ENCODE measurements around the gene VPS26B. TPM values are rescaled to one million over a fixed set of nuclear protein-coding genes. Genes with fewer than 3 reads are reported as not detected.
A peak's percentile ranks its signal among the peaks of the same experiment; 100 is the strongest.
"Not testable (repeated sequence)": the region's sequence is repeated elsewhere in the genome, so short reads cannot be mapped to it uniquely, and the experiment has no call there.

VPS26B gene
- total RNA-seq = 10 to 100 TPM; 49.9 to 51.1 TPM
- total RNA-seq = 62.0 to 77.1 reads per million in 2 donors

- H3K27me3 Mint-ChIP-seq = no peaks in the 10 kb centered on the region
- peaks cover 50% of the 10 kb centered on the region for H3K4me1 Mint-ChIP-seq
- H3K4me3 Mint-ChIP-seq = peak within 1 kb of the TSS; percentile 98
- DNase-seq = peak; percentile 90 to 95 (median 92)
- peak; percentile 86 for ATAC-seq
- no peaks in the 10 kb centered on the region for H3K9me3 ChIP-seq (ENCODE audit: control insufficient read depth, low read length, poor library complexity, severe bottlenecking)
- H3K36me3 Mint-ChIP-seq (ENCODE audit: low read depth) = peaks cover 2% of the 10 kb centered on the region
- H3K27ac Mint-ChIP-seq = peak within 1 kb of the TSS; percentile 98
Measured at GRCh38 chr11:134223836-134224709, at the start of gene VPS26B, which contains the start of gene NCAPD3. Gene VPS26B, plus strand, starts transcription at chr11:134224671. Its CDS starts 452 bp downstream, at chr11:134225123. Gene NCAPD3, minus strand, starts transcription at chr11:134223967. Its CDS starts 41 bp downstream, at chr11:134223926.

DNA sequence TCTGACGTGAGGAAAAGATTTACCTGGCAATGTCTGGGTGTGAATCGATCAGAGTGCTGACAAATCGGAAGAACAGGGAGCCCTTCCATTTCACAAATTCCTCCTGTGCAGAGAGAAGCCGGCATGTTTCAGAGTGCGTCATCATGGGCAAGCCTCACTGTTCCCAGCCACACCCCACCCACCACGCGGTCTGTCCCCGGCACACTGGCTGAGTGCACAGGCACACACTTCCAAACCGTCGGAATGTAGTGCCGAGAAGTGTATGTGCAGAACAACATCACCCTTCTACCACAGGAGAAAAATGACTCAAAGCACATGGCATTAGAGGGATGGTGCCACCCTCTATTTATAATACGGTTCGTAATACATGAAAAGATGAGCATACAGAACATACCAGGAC, 48.2 kb upstream of the VPS26B start:
- H3K9me3 ChIP-seq (ENCODE audit: control insufficient read depth, low read length, poor library complexity, severe bottlenecking) = no peaks in the 10 kb centered on the region
- Mint-ChIP-seq H3K27ac (no peak overlapping the region), H3K27me3 (no peaks in the 10 kb centered on the region), H3K36me3 (ENCODE audit: low read depth) (peaks cover 12% of the 10 kb centered on the region), H3K4me1 (no peaks in the 10 kb centered on the region), H3K4me3 (no peak overlapping the region)
- ATAC-seq = no peak
- no peak for DNase-seq

DNA sequence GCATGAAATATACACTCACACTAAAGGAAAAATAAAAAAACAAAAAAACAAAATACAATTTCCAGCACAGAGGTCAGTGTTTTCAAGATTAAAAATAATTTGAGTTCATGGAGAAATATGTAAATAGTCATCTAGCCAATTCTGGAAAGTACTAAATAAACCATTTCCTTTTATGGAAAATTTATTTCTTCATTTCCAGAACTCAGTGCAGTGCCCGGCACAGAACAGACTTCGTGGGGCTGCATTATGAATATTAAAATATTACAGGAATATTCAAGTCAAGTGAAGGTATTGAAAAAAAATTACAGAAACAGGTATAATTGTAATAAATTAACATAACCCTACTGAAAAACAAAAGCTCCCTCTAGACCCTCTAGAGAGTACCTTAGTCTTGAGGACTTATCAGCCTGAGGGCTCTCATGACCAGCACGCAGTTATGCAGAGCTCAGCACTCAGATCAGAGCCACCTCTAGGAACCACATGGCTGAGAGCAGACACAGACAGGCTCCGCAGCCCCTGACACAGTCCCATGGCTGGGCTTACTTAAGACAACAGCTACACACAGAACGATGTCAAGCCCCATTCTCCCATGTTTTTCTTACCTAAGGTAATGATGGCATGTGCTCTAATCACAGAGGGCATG, 46.3 kb upstream of the VPS26B start:
- no peaks in the 10 kb centered on the region for H3K27me3 Mint-ChIP-seq
- H3K27ac Mint-ChIP-seq = peak overlapping the region; percentile 14
- no peak for ATAC-seq
- no peak overlapping the region for H3K4me3 Mint-ChIP-seq
- H3K36me3 Mint-ChIP-seq (ENCODE audit: low read depth) = peaks cover 10% of the 10 kb centered on the region
- H3K4me1 Mint-ChIP-seq = no peaks in the 10 kb centered on the region
- no peaks in the 10 kb centered on the region for H3K9me3 ChIP-seq (ENCODE audit: control insufficient read depth, low read length, poor library complexity, severe bottlenecking)
- no peak for DNase-seq

DNA sequence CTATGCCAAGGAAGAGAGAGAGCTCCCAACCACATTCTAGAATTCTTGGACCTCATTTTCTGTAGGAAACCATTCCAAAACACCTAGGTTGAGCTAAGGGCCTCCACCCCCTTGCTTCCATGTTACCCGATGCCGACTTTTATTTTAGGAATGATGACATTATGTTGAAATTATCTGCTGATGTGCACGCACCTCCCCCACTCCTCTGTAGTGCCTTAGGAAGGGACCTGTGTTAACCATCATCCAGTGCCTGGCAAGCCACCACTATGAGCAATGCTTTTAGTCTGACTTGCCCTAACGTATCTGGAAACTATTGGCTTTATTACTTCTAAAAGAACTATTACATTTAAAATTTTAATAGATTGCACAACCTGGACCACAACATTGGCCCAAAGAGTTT, 42.8 kb upstream of the VPS26B start:
- H3K9me3 ChIP-seq (ENCODE audit: control insufficient read depth, low read length, poor library complexity, severe bottlenecking) = no peaks in the 10 kb centered on the region
- DNase-seq (no peak), ATAC-seq (no peak)
- H3K27me3 Mint-ChIP-seq = no peaks in the 10 kb centered on the region
- no peak overlapping the region for H3K4me3 Mint-ChIP-seq
- H3K27ac Mint-ChIP-seq = no peak overlapping the region
- no peaks in the 10 kb centered on the region for H3K4me1 Mint-ChIP-seq
- H3K36me3 Mint-ChIP-seq (ENCODE audit: low read depth) = peaks cover 11% of the 10 kb centered on the region

GRCh38 chr11:134188092-134188491, 36.4 kb upstream of the VPS26B start:
- not testable (repeated sequence) for H3K27ac Mint-ChIP-seq; H3K27me3 Mint-ChIP-seq; H3K4me3 Mint-ChIP-seq; H3K9me3 ChIP-seq (ENCODE audit: control insufficient read depth, low read length, poor library complexity, severe bottlenecking); DNase-seq; H3K4me1 Mint-ChIP-seq; ATAC-seq
- H3K36me3 Mint-ChIP-seq (ENCODE audit: low read depth) = peaks cover 18% of the 10 kb centered on the region

GRCh38 chr11:134196756-134197155, 27.7 kb upstream of the VPS26B start:
- H3K4me3 Mint-ChIP-seq = peak overlapping the region; percentile 25
- peaks cover 15% of the 10 kb centered on the region for H3K4me1 Mint-ChIP-seq
- H3K27ac Mint-ChIP-seq = peak overlapping the region; percentile 78
- DNase-seq (no peak), ATAC-seq (peak; percentile 54)
- peaks cover 14% of the 10 kb centered on the region for H3K36me3 Mint-ChIP-seq (ENCODE audit: low read depth)
- H3K9me3 ChIP-seq (ENCODE audit: control insufficient read depth, low read length, poor library complexity, severe bottlenecking) = no peaks in the 10 kb centered on the region
- H3K27me3 Mint-ChIP-seq = no peaks in the 10 kb centered on the region

- H3K27me3 Mint-ChIP-seq = no peaks in the 10 kb centered on the region
- H3K4me3 Mint-ChIP-seq = no peak overlapping the region
- H3K4me1 Mint-ChIP-seq = peaks cover 15% of the 10 kb centered on the region
- H3K27ac Mint-ChIP-seq = no peak overlapping the region
- ATAC-seq (no peak), DNase-seq (no peak)
- H3K9me3 ChIP-seq (ENCODE audit: control insufficient read depth, low read length, poor library complexity, severe bottlenecking) = no peaks in the 10 kb centered on the region
- peaks cover 11% of the 10 kb centered on the region for H3K36me3 Mint-ChIP-seq (ENCODE audit: low read depth)
Measured at GRCh38 chr11:134199531-134199930, 24.9 kb upstream of the VPS26B start.

- ATAC-seq (no peak), DNase-seq (no peak)
- H3K4me3 Mint-ChIP-seq = no peak overlapping the region
- H3K4me1 Mint-ChIP-seq = peaks cover 15% of the 10 kb centered on the region
- H3K36me3 Mint-ChIP-seq (ENCODE audit: low read depth) = peaks cover 11% of the 10 kb centered on the region
- H3K27ac Mint-ChIP-seq = no peak overlapping the region
- no peaks in the 10 kb centered on the region for H3K9me3 ChIP-seq (ENCODE audit: control insufficient read depth, low read length, poor library complexity, severe bottlenecking)
- H3K27me3 Mint-ChIP-seq = no peaks in the 10 kb centered on the region
Measured at GRCh38 chr11:134200688-134201087, 23.8 kb upstream of the VPS26B start.

- H3K36me3 Mint-ChIP-seq (ENCODE audit: low read depth) = peaks cover 16% of the 10 kb centered on the region
- no peak overlapping the region for H3K4me3 Mint-ChIP-seq
- no peak for DNase-seq
- no peaks in the 10 kb centered on the region for H3K27me3 Mint-ChIP-seq
- no peak overlapping the region for H3K27ac Mint-ChIP-seq
- peaks cover 4% of the 10 kb centered on the region for H3K4me1 Mint-ChIP-seq
- no peaks in the 10 kb centered on the region for H3K9me3 ChIP-seq (ENCODE audit: control insufficient read depth, low read length, poor library complexity, severe bottlenecking)
- ATAC-seq = no peak
Measured at GRCh38 chr11:134202661-134203060, 21.8 kb upstream of the VPS26B start.

- Mint-ChIP-seq H3K4me3 (no peak overlapping the region), H3K27ac (no peak overlapping the region), H3K36me3 (ENCODE audit: low read depth) (peaks cover 8% of the 10 kb centered on the region), H3K4me1 (no peaks in the 10 kb centered on the region), H3K27me3 (no peaks in the 10 kb centered on the region)
- H3K9me3 ChIP-seq (ENCODE audit: control insufficient read depth, low read length, poor library complexity, severe bottlenecking) = no peaks in the 10 kb centered on the region
- ATAC-seq (no peak), DNase-seq (no peak)
Measured at GRCh38 chr11:134205729-134206128, 18.7 kb upstream of the VPS26B start.

DNA sequence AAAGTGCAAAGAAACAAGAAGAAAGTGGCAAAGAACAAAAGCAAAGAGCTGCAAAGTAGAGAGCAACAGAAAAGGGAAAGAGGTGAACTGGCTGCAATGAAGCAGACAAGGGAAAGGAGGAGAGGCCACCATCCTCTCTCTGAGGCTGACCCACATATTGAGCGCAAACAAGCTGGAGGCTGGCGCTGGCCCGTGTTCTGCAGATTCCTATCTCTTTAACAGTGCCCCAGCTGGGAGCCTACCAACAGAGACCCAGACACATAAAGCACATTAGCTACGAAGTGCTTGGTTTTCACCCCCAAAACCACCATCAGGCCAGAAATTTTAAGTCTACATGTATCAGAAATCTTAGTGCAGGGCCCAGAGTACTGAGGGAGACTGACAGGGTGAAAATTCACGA, 18.3 kb upstream of the VPS26B start:
- H3K27ac Mint-ChIP-seq = no peak overlapping the region
- DNase-seq = no peak
- H3K27me3 Mint-ChIP-seq = no peaks in the 10 kb centered on the region
- peaks cover 9% of the 10 kb centered on the region for H3K36me3 Mint-ChIP-seq (ENCODE audit: low read depth)
- no peaks in the 10 kb centered on the region for H3K4me1 Mint-ChIP-seq
- no peak overlapping the region for H3K4me3 Mint-ChIP-seq
- H3K9me3 ChIP-seq (ENCODE audit: control insufficient read depth, low read length, poor library complexity, severe bottlenecking) = no peaks in the 10 kb centered on the region
- ATAC-seq = no peak

DNA sequence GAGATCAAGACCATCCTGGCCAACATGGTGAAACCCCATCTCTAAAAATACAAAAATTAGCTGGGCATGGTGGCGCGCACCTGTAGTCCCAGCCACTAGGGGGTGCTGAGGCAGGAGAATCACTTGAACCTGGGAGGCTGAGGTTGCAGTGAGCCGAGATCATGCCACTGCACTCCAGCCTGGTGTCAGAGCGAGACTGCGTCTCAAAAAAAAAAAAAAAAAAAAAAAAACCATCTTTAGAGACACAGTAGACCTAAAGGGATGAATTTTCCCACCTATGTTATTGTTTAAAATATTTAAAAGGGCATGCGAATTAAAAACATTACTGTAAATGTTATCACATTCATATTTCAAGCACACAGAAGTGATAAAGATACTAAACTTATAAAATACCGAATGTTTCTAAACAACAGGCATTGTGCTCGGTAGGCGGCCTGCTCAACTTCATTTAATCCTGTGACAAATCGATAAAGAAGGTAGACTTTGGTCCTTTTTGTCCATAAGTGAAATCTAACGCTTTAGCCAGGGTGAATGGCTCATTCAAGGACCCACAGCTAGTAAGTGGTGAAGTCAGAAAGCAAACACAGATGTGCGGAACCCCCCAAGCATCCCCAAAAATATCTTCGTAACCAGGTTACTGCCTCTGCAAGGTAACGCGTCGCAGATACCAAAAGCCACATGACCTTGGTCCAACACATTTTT, 16.8 kb upstream of the VPS26B start:
- Mint-ChIP-seq H3K4me1 (peaks cover 7% of the 10 kb centered on the region), H3K27ac (no peak overlapping the region), H3K36me3 (ENCODE audit: low read depth) (peaks cover 15% of the 10 kb centered on the region), H3K27me3 (no peaks in the 10 kb centered on the region), H3K4me3 (no peak overlapping the region)
- DNase-seq = peak; percentile 33 to 52 (median 48)
- ATAC-seq = peak; percentile 25
- H3K9me3 ChIP-seq (ENCODE audit: control insufficient read depth, low read length, poor library complexity, severe bottlenecking) = no peaks in the 10 kb centered on the region

DNA sequence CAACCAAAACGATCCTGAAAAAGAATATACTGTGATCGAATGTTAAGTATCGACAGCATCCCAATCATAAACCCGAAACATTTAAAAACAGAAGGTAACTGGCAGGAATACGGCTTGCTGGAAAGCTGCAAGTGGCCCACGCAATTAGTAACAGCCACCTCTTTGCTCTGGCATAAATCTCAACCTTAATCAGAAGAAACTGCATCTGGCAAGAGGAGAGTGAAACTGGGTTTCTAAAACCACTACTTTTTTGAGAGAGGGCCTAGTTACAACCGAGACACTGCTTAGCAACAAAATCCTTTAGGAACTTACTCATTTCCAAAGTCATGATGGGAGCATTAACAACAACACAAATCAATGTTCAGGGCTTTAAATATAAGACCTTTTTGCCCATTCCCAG, 8.6 kb upstream of the VPS26B start:
- H3K9me3 ChIP-seq (ENCODE audit: control insufficient read depth, low read length, poor library complexity, severe bottlenecking) = no peaks in the 10 kb centered on the region
- peaks cover 20% of the 10 kb centered on the region for H3K36me3 Mint-ChIP-seq (ENCODE audit: low read depth)
- H3K4me1 Mint-ChIP-seq = peaks cover 33% of the 10 kb centered on the region
- DNase-seq (no peak), ATAC-seq (no peak)
- H3K27ac Mint-ChIP-seq = peak overlapping the region; percentile 51
- no peak overlapping the region for H3K4me3 Mint-ChIP-seq
- no peaks in the 10 kb centered on the region for H3K27me3 Mint-ChIP-seq

Measured in T-helper 17 cell (primary cell).